Measurements from ENCODE around the gene MESD. TPM values are rescaled to one million over a fixed set of nuclear protein-coding genes. Genes with fewer than 3 reads are reported as not detected.

Gene MESD
- total RNA-seq, 3 donors from 2014 or later (not counting 1 experiment from before 2014, with no cell fraction given): 14.7 to 26.0 (median 24.5) TPM

DNA sequence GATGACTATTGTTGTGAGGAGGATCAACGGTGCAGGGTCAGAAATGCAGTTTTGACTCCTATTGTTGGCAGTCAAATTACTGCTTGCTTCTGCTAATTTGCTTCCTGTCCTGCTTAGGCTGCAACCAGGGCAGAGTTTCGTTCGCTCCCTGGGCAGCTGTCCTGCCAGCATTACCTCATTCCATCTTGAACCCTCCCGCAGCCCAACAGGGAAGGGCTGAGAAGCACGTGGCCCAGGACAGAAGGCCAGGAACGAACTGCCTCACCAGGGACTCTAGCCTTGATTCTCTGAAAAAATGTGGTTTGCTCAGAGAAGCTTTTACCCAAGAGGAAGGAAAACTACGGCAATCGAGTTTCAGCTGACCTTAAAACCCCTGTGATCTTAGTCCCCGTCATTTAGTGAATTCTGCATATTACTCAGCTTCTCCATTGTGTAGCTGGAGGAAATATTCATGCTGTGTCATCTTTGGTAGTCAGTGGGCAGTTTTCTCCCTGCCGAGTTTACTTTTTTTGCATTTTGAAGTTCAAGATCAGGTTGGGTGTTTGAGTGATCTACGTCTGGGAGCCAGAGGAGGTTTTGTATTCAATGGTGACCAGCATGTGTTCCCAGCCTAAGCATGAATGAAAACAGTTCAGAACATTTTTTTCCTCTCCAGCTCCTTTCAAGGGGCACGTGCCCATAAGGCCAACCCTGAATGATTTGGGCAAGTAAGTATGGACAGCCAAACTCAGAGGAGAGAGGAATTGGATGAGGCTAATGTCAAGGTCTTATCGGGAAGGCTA lies 34.1 kb upstream of the MESD start:
- Histone ChIP-seq H3K36me3 (ENCODE audit: control insufficient read depth, insufficient read depth, low read length) (no peaks in the 10 kb centered on the region), H3K4me1 (ENCODE audit: control insufficient read depth, insufficient read depth, low read length) (peaks cover 3% of the 10 kb centered on the region), H3K27me3 (ENCODE audit: control insufficient read depth, insufficient read depth, low read length) (no peaks in the 10 kb centered on the region), H3K9me3 (ENCODE audit: control insufficient read depth, insufficient read depth, low read length) (no peaks in the 10 kb centered on the region), H3K4me3 (ENCODE audit: low read length) (no peak overlapping the region), H3K27ac (ENCODE audit: low read length) (no peak overlapping the region)
- Mint-ChIP-seq H3K9me3 (no peaks in the 10 kb centered on the region), H3K27me3 (ENCODE audit: low read depth in 2 of 2) (peaks cover 5 to 6% of the 10 kb centered on the region in 2 donors), H3K36me3 (no peaks in the 10 kb centered on the region), H3K4me1 (peaks cover 9 to 14% of the 10 kb centered on the region in 2 donors), H3K4me3 (no peak overlapping the region), H3K27ac (peak overlapping the region in 1 of 2 donors; percentile 1)
- intact Hi-C loops (cut with micrococcal nuclease): no loop called here
- TF ChIP-seq, protein P1, sequence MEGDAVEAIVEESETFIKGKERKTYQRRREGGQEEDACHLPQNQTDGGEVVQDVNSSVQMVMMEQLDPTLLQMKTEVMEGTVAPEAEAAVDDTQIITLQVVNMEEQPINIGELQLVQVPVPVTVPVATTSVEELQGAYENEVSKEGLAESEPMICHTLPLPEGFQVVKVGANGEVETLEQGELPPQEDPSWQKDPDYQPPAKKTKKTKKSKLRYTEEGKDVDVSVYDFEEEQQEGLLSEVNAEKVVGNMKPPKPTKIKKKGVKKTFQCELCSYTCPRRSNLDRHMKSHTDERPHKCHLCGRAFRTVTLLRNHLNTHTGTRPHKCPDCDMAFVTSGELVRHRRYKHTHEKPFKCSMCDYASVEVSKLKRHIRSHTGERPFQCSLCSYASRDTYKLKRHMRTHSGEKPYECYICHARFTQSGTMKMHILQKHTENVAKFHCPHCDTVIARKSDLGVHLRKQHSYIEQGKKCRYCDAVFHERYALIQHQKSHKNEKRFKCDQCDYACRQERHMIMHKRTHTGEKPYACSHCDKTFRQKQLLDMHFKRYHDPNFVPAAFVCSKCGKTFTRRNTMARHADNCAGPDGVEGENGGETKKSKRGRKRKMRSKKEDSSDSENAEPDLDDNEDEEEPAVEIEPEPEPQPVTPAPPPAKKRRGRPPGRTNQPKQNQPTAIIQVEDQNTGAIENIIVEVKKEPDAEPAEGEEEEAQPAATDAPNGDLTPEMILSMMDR (IDR thresholded peaks at IDR 0.05): no peak
- DNase-seq: peak in 1 of 2 donors; percentile 7
- WGBS (ENCODE audit: insufficient coverage): 25% methylated on average over 13 of the region's 13 CpGs
- ATAC-seq: peak in 2 of 3 donors; percentile 24 to 41

DNA sequence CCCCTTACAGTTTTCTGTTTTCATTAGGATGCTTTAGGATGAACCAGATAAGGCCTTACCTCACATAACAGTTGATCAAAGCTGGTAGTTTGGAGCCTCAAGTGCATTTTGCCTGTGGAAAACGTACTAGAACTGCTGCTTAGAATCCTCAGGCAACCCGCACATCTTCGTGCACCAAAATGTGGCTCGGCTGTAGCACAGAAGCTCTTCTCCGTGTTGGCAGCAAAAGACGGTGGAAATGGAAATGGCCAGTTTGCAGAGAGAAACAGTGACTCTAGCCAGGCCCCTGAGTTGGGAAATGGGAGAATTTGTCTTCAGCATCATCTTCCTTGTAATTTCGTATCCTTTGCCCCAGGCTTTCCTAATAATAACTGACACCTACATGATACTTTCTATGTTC lies 31.7 kb upstream of the MESD start:
- no peaks in the 10 kb centered on the region for H3K9me3 ChIP-seq (ENCODE audit: control insufficient read depth, insufficient read depth, low read length)
- Mint-ChIP-seq H3K4me3 (no peak overlapping the region), H3K9me3 (no peaks in the 10 kb centered on the region), H3K27me3 (ENCODE audit: low read depth in 2 of 2) (peaks cover 5 to 6% of the 10 kb centered on the region in 2 donors), H3K27ac (no peak overlapping the region), H3K36me3 (no peaks in the 10 kb centered on the region), H3K4me1 (peaks cover 9 to 14% of the 10 kb centered on the region in 2 donors)
- TF ChIP-seq, protein P1 (IDR thresholded peaks at IDR 0.05): no peak
- H3K27ac ChIP-seq (ENCODE audit: low read length): no peak overlapping the region
- no peak overlapping the region for H3K4me3 ChIP-seq (ENCODE audit: low read length)
- no peak for DNase-seq
- no peaks in the 10 kb centered on the region for H3K27me3 ChIP-seq (ENCODE audit: control insufficient read depth, insufficient read depth, low read length)
- WGBS (ENCODE audit: insufficient coverage): 94% methylated on average over 6 of the region's 7 CpGs
- ATAC-seq: no peak
- H3K36me3 ChIP-seq (ENCODE audit: control insufficient read depth, insufficient read depth, low read length): no peaks in the 10 kb centered on the region
- H3K4me1 ChIP-seq (ENCODE audit: control insufficient read depth, insufficient read depth, low read length): peaks cover 3% of the 10 kb centered on the region
- intact Hi-C loops (cut with micrococcal nuclease): no loop called here

DNA sequence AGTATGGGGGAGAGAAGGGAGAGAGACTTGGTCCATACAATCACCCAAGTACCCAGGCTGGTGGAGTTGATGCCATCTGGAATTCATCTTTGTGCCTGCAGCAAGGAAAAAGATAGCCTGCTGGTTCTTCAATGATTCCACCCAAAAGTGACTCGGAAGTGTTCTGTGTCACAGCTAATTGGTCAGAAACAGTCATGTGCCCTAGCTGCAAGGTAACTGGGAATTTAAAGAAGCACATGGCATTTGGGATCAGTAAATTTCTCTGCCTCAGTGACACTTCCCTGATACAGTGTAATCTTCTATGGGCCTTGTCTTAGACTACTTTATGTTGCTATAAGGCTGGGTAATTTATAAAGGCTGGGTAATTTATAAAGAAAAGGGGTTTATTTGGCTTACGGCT lies 28.6 kb upstream of the MESD start:
- Histone ChIP-seq H3K36me3 (ENCODE audit: control insufficient read depth, insufficient read depth, low read length) (no peaks in the 10 kb centered on the region), H3K27ac (ENCODE audit: low read length) (no peak overlapping the region), H3K4me1 (ENCODE audit: control insufficient read depth, insufficient read depth, low read length) (no peaks in the 10 kb centered on the region), H3K4me3 (ENCODE audit: low read length) (no peak overlapping the region), H3K9me3 (ENCODE audit: control insufficient read depth, insufficient read depth, low read length) (no peaks in the 10 kb centered on the region), H3K27me3 (ENCODE audit: control insufficient read depth, insufficient read depth, low read length) (no peaks in the 10 kb centered on the region)
- intact Hi-C loops (cut with micrococcal nuclease): no loop called here
- Mint-ChIP-seq H3K4me3 (no peak overlapping the region), H3K36me3 (no peaks in the 10 kb centered on the region), H3K27ac (no peak overlapping the region), H3K27me3 (ENCODE audit: low read depth in 2 of 2) (no peaks in the 10 kb centered on the region), H3K4me1 (peaks cover 0 to 10% of the 10 kb centered on the region in 2 donors), H3K9me3 (no peaks in the 10 kb centered on the region)
- DNase-seq (no peak), ATAC-seq (no peak)
- WGBS (ENCODE audit: insufficient coverage): 98% methylated on average over 2 of the region's 2 CpGs
- TF ChIP-seq, protein P1 (IDR thresholded peaks at IDR 0.05): no peak

Data from natural killer cell (primary cell).